Lower lobe of right lung (tissue), 2 donors: Measurements from ENCODE around the gene ERN1. TPM values are rescaled to one million over a fixed set of nuclear protein-coding genes. Genes with fewer than 3 reads are reported as not detected.

Source experiments
- ATAC-seq, 2 donors: fragments of 200-7000 bp; cut with Tn5 transposase; one replicate each; pipeline ENCODE4 v1.9.1; 2020 to 2022; ENCODE audit warnings: mild to moderate bottlenecking in 2 of 2, moderate library complexity in 2 of 2
- DNase-seq: peaks from one replicate; pipeline ENCODE4 v3.0.0-alpha.2; 2020
- H3K27ac ChIP-seq: fragments of 200-600 bp; one replicate; pipeline ENCODE4 v1.8.0; 2022
- H3K27me3 ChIP-seq: fragments of 200-600 bp; one replicate; pipeline ENCODE4 v1.8.0; 2022; ENCODE audit warnings: low read depth
- H3K36me3 ChIP-seq: fragments of 200-600 bp; one replicate; pipeline ENCODE4 v1.8.0; 2022; ENCODE audit warnings: mild to moderate bottlenecking
- H3K4me1 ChIP-seq: fragments of 200-600 bp; one replicate; pipeline ENCODE4 v1.8.0; 2022
- H3K4me3 ChIP-seq: fragments of 200-600 bp; one replicate; pipeline ENCODE4 v1.8.0; 2022; ENCODE audit warnings: mild to moderate bottlenecking
- H3K9me3 ChIP-seq: fragments of 200-600 bp; one replicate; pipeline ENCODE4 v1.8.0; 2022
- CTCF ChIP-seq: fragments of 200-600 bp; IDR thresholded peaks from one replicate; pipeline ENCODE4 v1.8.0; 2022; ENCODE audit warnings: antibody characterized with exemption, mild to moderate bottlenecking
- intact Hi-C: fragments of 100-400 bp; cut with DNase I; formaldehyde crosslinking; loops from one replicate; pipeline ENCODE4 v1.11.0; 2022
- total RNA-seq: library from RNA; stranded (reverse); fragmentation: NEBNext Ultra II Directional; extraction: Animal tissue kit (Norgen Biotek cat#: 25700); gene quantifications from one replicate; pipeline ENCODE4 v1.2.1, GENCODE V29; 2021
- donor health status: DM: no; HTN: yes; CAD: no; lungs with severe emphysema.

The ERN1 gene
- total RNA-seq, 1 donor from 2014 or later, result 39.7 TPM

- Histone ChIP-seq H3K27me3 (no peaks in the 10 kb centered on the region), H3K27ac (no peak overlapping the region), H3K4me1 (peaks cover 12% of the 10 kb centered on the region), H3K9me3 (no peaks in the 10 kb centered on the region), H3K4me3 (no peak overlapping the region), H3K36me3 (no peaks in the 10 kb centered on the region)
- ATAC-seq, result no peak
- no peak for DNase-seq
- intact Hi-C loops, result loop anchor here (10.0 kb wide), 1 partner anchor 109 kb away; the partner anchor contains the start of gene ICAM2
- TF ChIP-seq CTCF, result peak; percentile 71
Measured at GRCh38 chr17:64133546-64134215, 3.7 kb upstream of the ERN1 start.

GRCh38 chr17:64131606-64132270, 1.8 kb upstream of the ERN1 start:
- Histone ChIP-seq H3K4me1 (peaks cover 32% of the 10 kb centered on the region), H3K9me3 (no peaks in the 10 kb centered on the region), H3K27ac (no peak overlapping the region), H3K36me3 (no peaks in the 10 kb centered on the region), H3K27me3 (no peaks in the 10 kb centered on the region), H3K4me3 (no peak overlapping the region)
- TF ChIP-seq CTCF, result no peak
- ATAC-seq (no peak), DNase-seq (no peak)
- intact Hi-C loops, result loop anchor here (10.0 kb wide), 1 partner anchor 107 kb away; the partner anchor contains the start of gene ICAM2

- DNase-seq (peak; percentile 61), ATAC-seq (peak; percentile 35 to 43)
- Histone ChIP-seq H3K27me3 (no peaks in the 10 kb centered on the region), H3K4me1 (peaks cover 34% of the 10 kb centered on the region), H3K9me3 (no peaks in the 10 kb centered on the region), H3K4me3 (peak overlapping the region; percentile 81), H3K36me3 (no peaks in the 10 kb centered on the region), H3K27ac (peak overlapping the region; percentile 98)
- no peak for TF ChIP-seq CTCF
- intact Hi-C loops, result loop anchor here (10.0 kb wide), 1 partner anchor 106 kb away; the partner anchor contains the start of gene ICAM2
Measured at GRCh38 chr17:64130559-64131001, 636 bp upstream of the ERN1 start.

GRCh38 chr17:64129515-64129764, 504 bp downstream of the ERN1 start:
- ATAC-seq, result no peak
- Histone ChIP-seq H3K27me3 (no peaks in the 10 kb centered on the region), H3K36me3 (no peaks in the 10 kb centered on the region), H3K9me3 (no peaks in the 10 kb centered on the region), H3K27ac (peak overlapping the region; percentile 98), H3K4me3 (peak overlapping the region; percentile 81), H3K4me1 (peaks cover 34% of the 10 kb centered on the region)
- intact Hi-C loops, result no loop called here
- no peak for TF ChIP-seq CTCF
- DNase-seq, result no peak

- peak; percentile 9 to 31 for ATAC-seq
Measured at GRCh38 chr17:64128787-64129514, 993 bp downstream of the ERN1 start.

More at GRCh38 chr17:64128787-64129514, 993 bp downstream of the ERN1 start:
- peak overlapping the region; percentile 98 for H3K27ac ChIP-seq
- no peaks in the 10 kb centered on the region for H3K9me3 ChIP-seq
- no peak for TF ChIP-seq CTCF
- intact Hi-C loops, result no loop called here
- H3K36me3 ChIP-seq, result no peaks in the 10 kb centered on the region
- DNase-seq, result peak; percentile 59
- H3K4me1 ChIP-seq, result peaks cover 34% of the 10 kb centered on the region
- peak overlapping the region; percentile 81 for H3K4me3 ChIP-seq
- H3K27me3 ChIP-seq, result no peaks in the 10 kb centered on the region
